ENCODE results near the gene TMEM208. TPM values are rescaled to one million over a fixed set of nuclear protein-coding genes. Genes with fewer than 3 reads are reported as not detected.

Gene TMEM208
- total RNA-seq (47.5 and 53.2 TPM in 2 replicates), polyA plus RNA-seq (160 and 181 TPM in 2 replicates)

DNA sequence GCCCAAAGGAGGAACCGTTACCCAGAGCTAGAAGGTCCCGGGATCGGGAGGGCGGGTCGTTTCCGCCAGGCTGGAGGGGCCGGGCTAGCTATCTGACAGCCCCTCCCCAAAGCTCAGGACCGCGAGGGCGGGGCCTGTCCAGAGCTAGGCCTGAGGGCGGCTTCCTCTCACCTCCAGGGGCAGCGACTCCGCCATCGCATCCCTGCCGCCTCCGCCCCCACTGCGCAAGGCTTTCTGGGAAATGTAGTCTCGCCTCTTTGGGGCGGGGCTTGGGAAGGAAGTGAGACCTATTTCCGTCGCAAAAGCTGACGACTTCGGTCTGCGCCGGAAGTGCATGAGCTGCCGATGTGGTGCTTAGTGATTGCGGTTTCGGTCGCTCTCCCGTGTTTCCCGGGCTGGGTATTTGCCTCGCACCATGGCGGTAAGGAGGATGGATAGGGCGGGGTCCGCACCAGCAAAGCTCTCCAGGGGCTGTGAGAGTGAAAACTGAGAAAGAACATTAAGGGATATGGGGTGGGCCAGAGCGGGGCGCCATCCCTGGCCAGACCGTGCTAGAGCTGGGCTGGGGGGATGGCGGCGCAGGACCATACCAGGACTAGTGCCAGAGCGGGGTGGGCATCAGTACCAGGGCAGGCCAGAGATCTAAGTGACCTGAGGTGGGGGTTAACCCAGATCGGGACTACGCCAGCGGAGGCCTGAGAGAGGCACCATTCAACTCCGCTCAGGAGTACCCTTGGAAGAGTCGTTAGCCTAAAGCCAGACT is at the start of gene TMEM208:
Gene TMEM208 (plus strand): TSS at position 327 of the 763 bp plus-strand sequence. CDS start 89 bp downstream, at position 416.
- H3K4me3 ChIP-seq: peak within 1 kb of the TSS; percentile 74
- no peaks in the 10 kb centered on the region for H3K9me3 ChIP-seq (ENCODE audit: low read depth)
- 2% methylated on average over 43 of the region's 46 CpGs for WGBS (ENCODE audit: low lambda C conversion rate, missing lambda C conversion rate)
- peak within 1 kb of the TSS; percentile 69 for H3K27ac ChIP-seq
- no peaks in the 10 kb centered on the region for H3K27me3 ChIP-seq
- H4K20me1 ChIP-seq (ENCODE audit: insufficient read depth, poor library complexity, severe bottlenecking): no peaks in the 10 kb centered on the region
- H3K4me2 ChIP-seq: peak within 1 kb of the TSS; percentile 96
- no peaks in the 10 kb centered on the region for H3K36me3 ChIP-seq (replicated peaks; ENCODE audit: insufficient read depth, low read depth)
- peak; percentile 98 for DNase-seq (ENCODE audit: low spot score)
- TF ChIP-seq EZH2phosphoT487 (IDR thresholded peaks at IDR 0.05; ENCODE audit: low read depth, severe bottlenecking, unreplicated experiment) (no peak), EZH2 (IDR thresholded peaks at IDR 0.05; ENCODE audit: borderline replicate concordance) (no peak)
- TF ChIP-seq, protein P1, sequence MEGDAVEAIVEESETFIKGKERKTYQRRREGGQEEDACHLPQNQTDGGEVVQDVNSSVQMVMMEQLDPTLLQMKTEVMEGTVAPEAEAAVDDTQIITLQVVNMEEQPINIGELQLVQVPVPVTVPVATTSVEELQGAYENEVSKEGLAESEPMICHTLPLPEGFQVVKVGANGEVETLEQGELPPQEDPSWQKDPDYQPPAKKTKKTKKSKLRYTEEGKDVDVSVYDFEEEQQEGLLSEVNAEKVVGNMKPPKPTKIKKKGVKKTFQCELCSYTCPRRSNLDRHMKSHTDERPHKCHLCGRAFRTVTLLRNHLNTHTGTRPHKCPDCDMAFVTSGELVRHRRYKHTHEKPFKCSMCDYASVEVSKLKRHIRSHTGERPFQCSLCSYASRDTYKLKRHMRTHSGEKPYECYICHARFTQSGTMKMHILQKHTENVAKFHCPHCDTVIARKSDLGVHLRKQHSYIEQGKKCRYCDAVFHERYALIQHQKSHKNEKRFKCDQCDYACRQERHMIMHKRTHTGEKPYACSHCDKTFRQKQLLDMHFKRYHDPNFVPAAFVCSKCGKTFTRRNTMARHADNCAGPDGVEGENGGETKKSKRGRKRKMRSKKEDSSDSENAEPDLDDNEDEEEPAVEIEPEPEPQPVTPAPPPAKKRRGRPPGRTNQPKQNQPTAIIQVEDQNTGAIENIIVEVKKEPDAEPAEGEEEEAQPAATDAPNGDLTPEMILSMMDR (IDR thresholded peaks at IDR 0.05; ENCODE audit: poor library complexity): peak; percentile 29
- H3K9me2 ChIP-seq (replicated peaks; ENCODE audit: insufficient read depth): no peaks in the 10 kb centered on the region
- H3K79me2 ChIP-seq: peaks cover 16% of the 10 kb centered on the region
- H2AFZ ChIP-seq: peak within 1 kb of the TSS; percentile 57
- peaks cover 9% of the 10 kb centered on the region for H3K4me1 ChIP-seq (ENCODE audit: insufficient read depth)

DNA sequence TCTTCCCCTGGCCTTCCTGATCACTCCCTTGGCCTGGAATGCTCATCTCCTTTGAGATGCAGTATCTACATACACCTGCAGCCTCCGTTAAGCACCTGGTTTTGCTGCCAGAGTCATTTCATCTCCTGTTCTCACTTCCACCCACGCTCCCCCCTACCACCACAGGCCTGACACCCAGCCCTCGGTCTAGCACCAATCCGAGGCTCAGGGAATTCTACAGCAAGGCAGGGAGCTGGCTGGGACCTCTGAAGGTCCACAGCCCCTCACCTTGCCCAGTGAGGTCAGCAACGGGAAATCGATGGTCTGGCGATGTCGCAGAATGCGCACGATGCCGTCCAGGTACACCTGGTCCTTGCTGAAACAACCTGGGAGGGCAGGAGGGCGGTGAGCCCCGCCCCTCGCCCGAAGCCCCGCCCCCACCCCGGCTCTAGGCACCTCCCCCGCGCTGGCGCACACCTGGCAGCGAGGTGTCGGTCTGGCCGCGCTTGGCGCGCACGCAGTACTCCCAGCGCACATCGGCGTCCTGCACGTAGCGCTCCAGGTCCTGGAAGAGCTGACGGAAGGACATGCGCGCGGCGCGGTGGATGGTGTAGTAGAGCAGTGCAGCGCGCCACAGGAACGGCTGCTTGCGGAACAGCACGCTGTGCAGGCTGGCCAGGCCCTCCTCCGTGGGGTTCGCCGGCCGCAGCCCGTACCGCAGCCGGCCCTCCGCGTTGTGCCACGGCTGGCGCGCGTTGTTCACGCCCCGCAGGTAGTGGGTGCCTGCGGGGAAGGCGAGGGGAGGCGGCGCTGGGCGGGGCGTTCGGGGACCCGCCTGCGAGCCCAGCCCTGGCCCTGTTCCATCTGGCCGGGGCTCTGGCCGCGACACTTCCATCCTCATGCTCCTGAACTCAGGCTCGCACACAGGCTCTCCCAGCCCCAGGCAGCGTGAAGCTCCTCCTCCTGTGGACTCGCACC is 48.9 kb upstream of the TMEM208 start:
- H3K4me2 ChIP-seq: peak overlapping the region; percentile 88
- peak overlapping the region; percentile 17 for H3K4me3 ChIP-seq
- H2AFZ ChIP-seq: no peak overlapping the region
- 7% methylated on average over 57 of the region's 73 CpGs for WGBS (ENCODE audit: low lambda C conversion rate, missing lambda C conversion rate)
- no peak for TF ChIP-seq EZH2phosphoT487 (IDR thresholded peaks at IDR 0.05; ENCODE audit: low read depth, severe bottlenecking, unreplicated experiment)
- TF ChIP-seq EZH2 (IDR thresholded peaks at IDR 0.05; ENCODE audit: borderline replicate concordance): no peak
- TF ChIP-seq, protein P1 (IDR thresholded peaks at IDR 0.05; ENCODE audit: poor library complexity): no peak
- peaks cover 15% of the 10 kb centered on the region for H3K4me1 ChIP-seq (ENCODE audit: insufficient read depth)
- H3K27ac ChIP-seq: no peak overlapping the region
- H3K36me3 ChIP-seq (replicated peaks; ENCODE audit: insufficient read depth, low read depth): no peaks in the 10 kb centered on the region
- H3K79me2 ChIP-seq: peaks cover 9% of the 10 kb centered on the region
- H3K9me2 ChIP-seq (replicated peaks; ENCODE audit: insufficient read depth): no peaks in the 10 kb centered on the region
- H4K20me1 ChIP-seq (ENCODE audit: insufficient read depth, poor library complexity, severe bottlenecking): peaks cover 3% of the 10 kb centered on the region
- no peaks in the 10 kb centered on the region for H3K9me3 ChIP-seq (ENCODE audit: low read depth)
- DNase-seq (ENCODE audit: low spot score): peak; percentile 91
- no peaks in the 10 kb centered on the region for H3K27me3 ChIP-seq

DNA sequence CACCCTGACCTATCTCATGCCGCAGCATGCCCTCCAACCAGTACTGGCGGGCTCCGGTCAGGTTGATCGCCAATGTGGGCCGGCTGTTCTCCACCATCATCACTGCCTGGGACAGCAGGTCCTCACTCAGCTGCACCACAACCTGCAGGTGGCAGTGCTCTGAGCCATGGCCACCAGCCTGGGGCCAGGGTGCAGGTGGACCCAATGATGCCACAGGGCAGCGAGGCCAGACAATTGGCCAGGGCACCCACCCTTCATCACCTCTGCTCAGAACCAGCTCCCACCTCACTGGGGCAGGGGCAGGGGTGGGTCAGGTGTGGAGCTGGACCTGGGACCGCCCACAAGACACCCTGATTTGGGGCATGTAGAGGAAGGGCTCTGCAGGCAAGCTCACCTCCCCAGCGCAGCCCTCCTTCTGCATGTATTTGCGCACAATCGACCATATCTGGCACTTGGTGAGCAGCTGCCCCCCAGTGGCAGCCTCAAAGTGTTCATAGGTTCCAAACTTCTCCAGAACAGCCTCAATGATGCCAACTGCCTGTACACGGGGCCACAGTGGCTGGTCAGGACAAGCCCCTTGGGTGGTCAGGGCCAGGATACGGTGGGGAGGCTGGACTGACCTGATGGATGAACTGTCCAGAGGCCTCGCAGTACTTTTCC is 47.4 kb upstream of the TMEM208 start:
- Histone ChIP-seq H3K27me3 (no peaks in the 10 kb centered on the region), H3K79me2 (peaks cover 12% of the 10 kb centered on the region), H3K36me3 (replicated peaks; ENCODE audit: insufficient read depth, low read depth) (no peaks in the 10 kb centered on the region), H3K27ac (no peak overlapping the region), H2AFZ (no peak overlapping the region), H3K9me3 (ENCODE audit: low read depth) (no peaks in the 10 kb centered on the region), H3K4me3 (no peak overlapping the region), H3K4me2 (no peak overlapping the region), H4K20me1 (ENCODE audit: insufficient read depth, poor library complexity, severe bottlenecking) (peaks cover 3% of the 10 kb centered on the region), H3K9me2 (replicated peaks; ENCODE audit: insufficient read depth) (no peaks in the 10 kb centered on the region), H3K4me1 (ENCODE audit: insufficient read depth) (peaks cover 14% of the 10 kb centered on the region)
- WGBS (ENCODE audit: low lambda C conversion rate, missing lambda C conversion rate): 90% methylated on average over 13 of the region's 13 CpGs
- TF ChIP-seq, protein P1 (IDR thresholded peaks at IDR 0.05; ENCODE audit: poor library complexity): peak; percentile 5
- TF ChIP-seq EZH2phosphoT487 (IDR thresholded peaks at IDR 0.05; ENCODE audit: low read depth, severe bottlenecking, unreplicated experiment): no peak
- DNase-seq (ENCODE audit: low spot score): no peak

All from hepatocyte (in vitro differentiated cells).